ENCODE data around the gene GSE1. TPM values are rescaled to one million over a fixed set of nuclear protein-coding genes. Genes with fewer than 3 reads are reported as not detected.

The GSE1 gene
- total and polyA plus RNA-seq, 2 of the 13 experiments (the other 11 are each of a cell fraction or from before 2014, with no cell fraction given), result 16.1 to 31.2 TPM

DNA sequence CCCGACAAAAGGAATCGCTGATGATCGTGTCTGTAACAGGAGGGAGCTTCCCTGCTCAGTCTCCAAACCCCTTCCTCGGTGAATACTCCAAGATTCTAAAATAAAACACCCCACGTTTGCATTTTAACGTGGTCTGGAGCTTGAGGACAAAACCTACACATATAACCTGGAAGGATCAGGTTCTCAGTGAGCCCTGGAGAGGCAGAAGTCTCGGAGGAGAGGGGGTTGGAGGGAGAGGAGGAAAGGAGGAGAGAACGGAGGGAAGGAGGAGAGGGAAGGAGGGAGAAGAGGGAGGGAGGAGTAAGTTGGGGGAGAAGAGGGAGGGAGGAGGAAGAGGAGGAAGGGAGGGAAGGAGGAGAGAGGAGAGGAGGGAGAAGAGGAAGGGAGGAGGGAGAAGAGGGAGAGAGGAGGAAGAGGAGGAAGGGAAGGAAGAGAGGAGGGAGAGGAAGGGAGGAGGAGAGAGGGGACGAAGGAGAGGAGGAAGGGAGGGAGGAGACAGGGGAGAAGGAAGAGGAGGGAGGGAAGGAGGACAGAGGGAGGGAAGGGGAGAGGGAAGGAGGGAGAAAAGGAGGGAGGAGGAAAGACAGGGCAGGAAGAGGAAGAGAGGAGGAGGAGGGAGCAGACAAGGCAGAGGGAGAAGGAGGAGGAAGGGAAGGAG lies 103.0 kb downstream of the GSE1 start:
- H3K4me3 ChIP-seq (replicated peaks in 1 of 3; ENCODE audit: insufficient read depth in 1 of 3, low read depth in 2 of 3, low read length in 3 of 3), result no peak overlapping the region
- H3K27ac ChIP-seq (ENCODE audit: extremely low read length, insufficient read depth, low read length), result no peak overlapping the region
- ATAC-seq (no peak), DNase-seq (ENCODE audit: low spot score) (no peak), FAIRE-seq (no peak)
- intact Hi-C loops (cut with micrococcal nuclease; ENCODE audit: unreplicated experiment) (loop anchor here (10.0 kb wide), 1 partner anchor 321 kb away; no protein-coding TSS in a partner anchor), in situ Hi-C loops (cut with HindIII; ENCODE audit: extremely low pct_ligation_motif_present, low pct_unique_long_range_greater_than_20kb) (loop anchor here (5.0 kb wide), 1 partner anchor 59 kb away; no protein-coding TSS in a partner anchor)
- no peaks in the 10 kb centered on the region for H3K36me3 ChIP-seq (replicated peaks in 1 of 2; ENCODE audit: control insufficient read depth in 1 of 2, insufficient read depth in 2 of 2, low read length in 2 of 2)
- H3K9ac ChIP-seq (ENCODE audit: insufficient read depth, low read depth, low read length), result no peak overlapping the region
- H2AFZ ChIP-seq (ENCODE audit: low read length), result no peak overlapping the region
- 12% methylated on average over 9 of the region's 9 CpGs for WGBS (ENCODE audit: low lambda C conversion rate)
- peaks cover 7% of the 10 kb centered on the region for H3K9me3 ChIP-seq (ENCODE audit: low read length)
- no peaks in the 10 kb centered on the region for H3K79me2 ChIP-seq (ENCODE audit: insufficient read depth, low read length)
- no TSS peak for BruUV-seq (replicated peaks)
- CTCF ChIA-PET (ENCODE audit: low intra/inter-chr PET ratio, low total read pairs), result no interaction called here
- H3K4me1 ChIP-seq (ENCODE audit: insufficient read depth, low read length), result 0 out of 2 replicates have a peak, but pooled peaks cover 5% of the 10 kb centered on the region
- TF ChIP-seq ZBTB43 (CRISPR knock-in tag; conservative IDR thresholded peaks at IDR 0.05) (no peak), FOXA1 (IDR thresholded peaks at IDR 0.05) (peak; percentile 48; the same call in 1 of the 2 replicates), FOXA1 (CRISPR knock-in tag; IDR thresholded peaks at IDR 0.05) (no peak), PCBP1 (IDR thresholded peaks at IDR 0.05; ENCODE audit: borderline replicate concordance, low read depth, low read length) (peak; percentile 51; the same call in 1 of the 2 replicates), ZNF232 (CRISPR knock-in tag; IDR thresholded peaks at IDR 0.05; ENCODE audit: borderline replicate concordance) (no peak), MED1 (CRISPR knock-in tag; IDR thresholded peaks at IDR 0.05) (no peak), HHEX (CRISPR knock-in tag; IDR thresholded peaks at IDR 0.05) (no peak), NBN (conservative IDR thresholded peaks at IDR 0.05) (no peak), IKZF1 (IDR thresholded peaks at IDR 0.05) (0 out of 2 replicates have a peak, but pooled peaks have one; percentile 63), TGIF2 (CRISPR knock-in tag; IDR thresholded peaks at IDR 0.05) (no peak), FOXP1 (IDR thresholded peaks at IDR 0.05) (peak; percentile 8; the same call in 1 of the 2 replicates), FOXP1 (CRISPR knock-in tag; IDR thresholded peaks at IDR 0.05) (no peak), ZNF143 (CRISPR knock-in tag; IDR thresholded peaks at IDR 0.05) (no peak), LCORL (IDR thresholded peaks at IDR 0.05) (0 out of 2 replicates have a peak, but pooled peaks have one; percentile 14), LCORL (CRISPR knock-in tag; IDR thresholded peaks at IDR 0.05) (no peak), IRF2 (CRISPR knock-in tag; IDR thresholded peaks at IDR 0.05) (no peak), EED (CRISPR knock-in tag; IDR thresholded peaks at IDR 0.05) (no peak), SRSF1 (optimal IDR thresholded peaks at IDR 0.05; ENCODE audit: low read depth, low read length) (no peak)
- TF ChIP-seq, protein P1, sequence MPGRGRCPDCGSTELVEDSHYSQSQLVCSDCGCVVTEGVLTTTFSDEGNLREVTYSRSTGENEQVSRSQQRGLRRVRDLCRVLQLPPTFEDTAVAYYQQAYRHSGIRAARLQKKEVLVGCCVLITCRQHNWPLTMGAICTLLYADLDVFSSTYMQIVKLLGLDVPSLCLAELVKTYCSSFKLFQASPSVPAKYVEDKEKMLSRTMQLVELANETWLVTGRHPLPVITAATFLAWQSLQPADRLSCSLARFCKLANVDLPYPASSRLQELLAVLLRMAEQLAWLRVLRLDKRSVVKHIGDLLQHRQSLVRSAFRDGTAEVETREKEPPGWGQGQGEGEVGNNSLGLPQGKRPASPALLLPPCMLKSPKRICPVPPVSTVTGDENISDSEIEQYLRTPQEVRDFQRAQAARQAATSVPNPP (CRISPR knock-in tag; IDR thresholded peaks at IDR 0.05), result no peak
- peaks cover 3% of the 10 kb centered on the region; the same call in 1 of the 2 replicates for H4K20me1 ChIP-seq (ENCODE audit: insufficient read depth, low read length)
- POLR2A ChIA-PET, result interaction anchor here (0.9 kb wide), 1 partner anchor 85 kb away, joined by 3 read pairs; no protein-coding TSS in a partner anchor
- no peak overlapping the region for H3K4me2 ChIP-seq (ENCODE audit: low read depth, low read length)
- peaks cover 7 to 30% of the 10 kb centered on the region in 2 experiments; a peak in 4 of 5 replicates for H3K27me3 ChIP-seq (ENCODE audit: control insufficient read depth in 1 of 2, insufficient read depth in 2 of 2, low read length in 2 of 2)
